Measurements from ENCODE around the gene PPP6R3.

PPP6R3 gene

GRCh38 chr11:68545796-68546195 is 85.2 kb downstream of the PPP6R3 start:
- no peak for DNase-seq
- TF ChIP-seq POLR2A (IDR thresholded peaks at IDR 0.05; ENCODE audit: low read length) (no peak), GATA1 (IDR thresholded peaks at IDR 0.05; ENCODE audit: low read depth, low read length) (no peak)

- TF ChIP-seq POLR2A (IDR thresholded peaks at IDR 0.05; ENCODE audit: low read length) (no peak), GATA1 (IDR thresholded peaks at IDR 0.05; ENCODE audit: low read depth, low read length) (no peak)
- DNase-seq, result no peak
Measured at GRCh38 chr11:68546555-68546954, 86.0 kb downstream of the PPP6R3 start.

- DNase-seq, result no peak
- TF ChIP-seq POLR2A (IDR thresholded peaks at IDR 0.05; ENCODE audit: low read length) (no peak), GATA1 (IDR thresholded peaks at IDR 0.05; ENCODE audit: low read depth, low read length) (no peak)
Measured at GRCh38 chr11:68549789-68550484, 89.4 kb downstream of the PPP6R3 start.

- DNase-seq, result no peak
Measured at GRCh38 chr11:68550485-68550817, 89.9 kb downstream of the PPP6R3 start.

GRCh38 chr11:68551223-68551622 is 90.7 kb downstream of the PPP6R3 start:
- DNase-seq, result no peak
- TF ChIP-seq GATA1 (IDR thresholded peaks at IDR 0.05; ENCODE audit: low read depth, low read length) (no peak), POLR2A (IDR thresholded peaks at IDR 0.05; ENCODE audit: low read length) (no peak)

More at GRCh38 chr11:68550485-68550817, 89.9 kb downstream of the PPP6R3 start:
- TF ChIP-seq GATA1 (IDR thresholded peaks at IDR 0.05; ENCODE audit: low read depth, low read length), result no peak
- TF ChIP-seq POLR2A (IDR thresholded peaks at IDR 0.05; ENCODE audit: low read length), result no peak

- no peak for TF ChIP-seq POLR2A (IDR thresholded peaks at IDR 0.05; ENCODE audit: low read length)
- no peak for TF ChIP-seq GATA1 (IDR thresholded peaks at IDR 0.05; ENCODE audit: low read depth, low read length)
- DNase-seq, result no peak
Measured at GRCh38 chr11:68551777-68552176, 91.2 kb downstream of the PPP6R3 start.

GRCh38 chr11:68552542-68552941 is 92.0 kb downstream of the PPP6R3 start:
- no peak for DNase-seq
- TF ChIP-seq POLR2A (IDR thresholded peaks at IDR 0.05; ENCODE audit: low read length) (no peak), GATA1 (IDR thresholded peaks at IDR 0.05; ENCODE audit: low read depth, low read length) (no peak)

GRCh38 chr11:68560216-68560615 is 99.7 kb downstream of the PPP6R3 start:
- DNase-seq, result no peak
- no peak for TF ChIP-seq POLR2A (IDR thresholded peaks at IDR 0.05; ENCODE audit: low read length)

- TF ChIP-seq GATA1 (IDR thresholded peaks at IDR 0.05; ENCODE audit: low read depth, low read length) (no peak), POLR2A (IDR thresholded peaks at IDR 0.05; ENCODE audit: low read length) (no peak)
Measured at GRCh38 chr11:68563454-68563853, 102.9 kb downstream of the PPP6R3 start.

GRCh38 chr11:68564261-68564660 is 103.7 kb downstream of the PPP6R3 start:
- no peak for DNase-seq
- no peak for TF ChIP-seq POLR2A (IDR thresholded peaks at IDR 0.05; ENCODE audit: low read length)
- TF ChIP-seq GATA1 (IDR thresholded peaks at IDR 0.05; ENCODE audit: low read depth, low read length), result no peak

More at GRCh38 chr11:68563454-68563853, 102.9 kb downstream of the PPP6R3 start:
- DNase-seq, result no peak

- TF ChIP-seq GATA1 (IDR thresholded peaks at IDR 0.05; ENCODE audit: low read depth, low read length), result no peak
- TF ChIP-seq POLR2A (IDR thresholded peaks at IDR 0.05; ENCODE audit: low read length), result no peak
- DNase-seq, result no peak
Measured at GRCh38 chr11:68565768-68566167, 105.2 kb downstream of the PPP6R3 start.

GRCh38 chr11:68567553-68567952 is 107.0 kb downstream of the PPP6R3 start:
- no peak for DNase-seq
- no peak for TF ChIP-seq POLR2A (IDR thresholded peaks at IDR 0.05; ENCODE audit: low read length)
- TF ChIP-seq GATA1 (IDR thresholded peaks at IDR 0.05; ENCODE audit: low read depth, low read length), result no peak

- TF ChIP-seq GATA1 (IDR thresholded peaks at IDR 0.05; ENCODE audit: low read depth, low read length) (no peak), POLR2A (IDR thresholded peaks at IDR 0.05; ENCODE audit: low read length) (no peak)
- DNase-seq, result no peak
Measured at GRCh38 chr11:68569357-68569756, 108.8 kb downstream of the PPP6R3 start.

GRCh38 chr11:68570691-68571090 is 110.1 kb downstream of the PPP6R3 start:
- no peak for DNase-seq

GRCh38 chr11:68574308-68574707 is 113.8 kb downstream of the PPP6R3 start:
- TF ChIP-seq GATA1 (IDR thresholded peaks at IDR 0.05; ENCODE audit: low read depth, low read length) (no peak), POLR2A (IDR thresholded peaks at IDR 0.05; ENCODE audit: low read length) (no peak)
- no peak for DNase-seq

More at GRCh38 chr11:68570691-68571090, 110.1 kb downstream of the PPP6R3 start:
- TF ChIP-seq POLR2A (IDR thresholded peaks at IDR 0.05; ENCODE audit: low read length), result no peak
- TF ChIP-seq GATA1 (IDR thresholded peaks at IDR 0.05; ENCODE audit: low read depth, low read length), result no peak

All from erythroblast (primary cell).